Stimulated activated CD8-positive, alpha-beta memory T cell treated with anti-CD3 and anti-CD28 coated beads, Interleukin-4, amount 100 ng/mL, for 4 hours (primary cell): Measurements from ENCODE around the gene IL20RB.

Experiments used
- DNase-seq, 2 donors: peaks; one replicate each; pipeline ENCODE4 v3.0.0-alpha.2; 2020; ENCODE audit warnings: low read depth in 2 of 2, low spot score in 1 of 2

The IL20RB gene, protein sequence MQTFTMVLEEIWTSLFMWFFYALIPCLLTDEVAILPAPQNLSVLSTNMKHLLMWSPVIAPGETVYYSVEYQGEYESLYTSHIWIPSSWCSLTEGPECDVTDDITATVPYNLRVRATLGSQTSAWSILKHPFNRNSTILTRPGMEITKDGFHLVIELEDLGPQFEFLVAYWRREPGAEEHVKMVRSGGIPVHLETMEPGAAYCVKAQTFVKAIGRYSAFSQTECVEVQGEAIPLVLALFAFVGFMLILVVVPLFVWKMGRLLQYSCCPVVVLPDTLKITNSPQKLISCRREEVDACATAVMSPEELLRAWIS

GRCh38 chr3:136957751-136958288, at the start of gene IL20RB:
Gene IL20RB (plus strand): TSS chr3:136957983. CDS start chr3:136958114, 131 bp downstream.
- DNase-seq = no peak

DNA sequence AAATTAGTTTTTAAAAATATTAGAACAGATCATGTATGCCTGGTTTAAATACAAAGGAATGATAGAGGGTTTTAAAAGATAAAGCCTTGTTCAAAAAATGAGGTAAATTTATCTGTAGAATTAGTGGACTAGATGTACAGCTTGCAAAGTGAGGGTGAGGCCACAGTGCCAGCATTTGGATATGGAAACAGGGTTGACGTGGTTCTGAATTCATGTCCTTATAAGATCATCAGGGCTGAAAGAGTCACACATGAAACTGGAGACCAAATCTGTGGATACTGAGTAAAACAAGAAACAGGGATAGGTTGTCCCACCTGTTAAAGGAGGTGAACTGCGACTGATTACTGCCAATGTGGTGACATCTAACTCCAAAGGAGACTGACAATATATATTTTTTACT, 49.5 kb upstream of the IL20RB start:
- DNase-seq = no peak

DNA sequence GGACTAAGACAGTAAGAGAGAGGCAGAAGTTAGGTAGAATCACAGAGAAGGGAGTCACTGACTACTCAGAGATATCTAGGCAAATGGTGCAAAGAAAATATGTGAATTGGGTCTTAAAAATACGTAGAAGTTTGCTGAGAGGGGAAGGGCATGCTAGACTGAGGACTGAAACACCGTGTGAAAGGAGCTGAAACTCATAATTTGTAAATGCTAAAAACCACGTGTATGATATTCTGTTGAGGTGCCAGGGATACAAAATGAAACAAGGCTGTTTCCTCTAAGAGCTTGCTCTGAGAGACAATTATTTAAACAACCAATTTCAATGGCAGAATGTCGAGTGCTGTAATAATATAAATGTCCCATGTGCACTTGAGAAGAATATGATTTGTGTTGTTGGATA, 48.6 kb upstream of the IL20RB start:
- no peak for DNase-seq

- no peak for DNase-seq
These were observed 47.1 kb upstream of the IL20RB start for GRCh38 chr3:136910697-136911096.

- DNase-seq = no peak
These were observed 44.6 kb upstream of the IL20RB start for GRCh38 chr3:136913168-136913567.

- no peak for DNase-seq
These were observed 43.0 kb upstream of the IL20RB start for GRCh38 chr3:136914739-136915138.

DNA sequence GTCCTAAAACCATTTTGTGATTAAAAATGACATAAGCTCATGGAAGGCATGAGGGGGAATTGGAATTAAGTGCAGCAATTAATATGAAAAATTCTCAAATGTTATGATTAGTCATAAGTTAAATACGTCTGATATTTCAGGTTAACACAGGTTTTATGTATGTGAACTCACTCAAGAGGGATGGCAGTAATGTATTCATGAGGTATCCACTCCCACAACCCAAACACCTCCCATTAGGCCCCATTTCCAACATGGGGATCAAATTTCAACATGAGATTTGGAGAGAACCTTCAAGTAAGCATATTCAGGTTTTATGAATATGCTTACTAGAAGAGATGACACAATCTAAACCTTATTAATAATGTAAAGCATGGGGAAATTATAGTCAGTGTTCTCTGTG, 41.6 kb upstream of the IL20RB start:
- no peak for DNase-seq

- DNase-seq = no peak
These were observed 37.8 kb upstream of the IL20RB start for GRCh38 chr3:136919799-136920580.

DNA sequence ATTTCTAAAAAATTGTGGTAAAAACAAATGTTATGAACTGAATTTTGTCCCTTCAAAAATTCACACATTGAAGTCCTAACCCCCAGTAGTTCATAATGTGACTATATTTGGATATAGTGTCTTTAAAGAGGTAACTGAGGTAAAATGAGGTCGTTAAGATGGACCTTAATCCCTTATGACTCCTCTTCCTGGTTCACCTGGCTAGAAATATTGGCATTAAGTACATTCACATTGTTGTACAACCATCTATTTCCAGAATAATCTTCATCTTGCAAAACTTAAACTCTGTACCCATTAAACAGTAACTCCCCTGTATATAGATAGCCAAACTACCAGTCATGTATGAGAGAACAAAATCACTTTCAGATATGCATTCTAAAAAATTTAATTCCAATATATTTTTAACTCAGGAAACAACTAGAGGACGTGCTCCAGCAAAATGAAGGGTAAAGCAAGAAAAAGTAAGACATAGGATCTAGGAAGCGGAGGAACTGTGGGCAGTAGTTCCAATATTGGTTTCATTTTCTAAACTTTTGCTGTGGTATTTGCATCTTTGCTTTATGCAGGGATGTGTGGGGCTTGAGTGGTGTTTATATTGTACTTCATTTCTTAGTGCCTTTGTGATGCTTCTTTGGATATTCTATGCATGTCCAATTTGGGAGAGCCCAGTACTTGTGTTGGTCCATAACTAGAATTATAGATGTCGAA, 36.7 kb upstream of the IL20RB start:
- DNase-seq = no peak

DNA sequence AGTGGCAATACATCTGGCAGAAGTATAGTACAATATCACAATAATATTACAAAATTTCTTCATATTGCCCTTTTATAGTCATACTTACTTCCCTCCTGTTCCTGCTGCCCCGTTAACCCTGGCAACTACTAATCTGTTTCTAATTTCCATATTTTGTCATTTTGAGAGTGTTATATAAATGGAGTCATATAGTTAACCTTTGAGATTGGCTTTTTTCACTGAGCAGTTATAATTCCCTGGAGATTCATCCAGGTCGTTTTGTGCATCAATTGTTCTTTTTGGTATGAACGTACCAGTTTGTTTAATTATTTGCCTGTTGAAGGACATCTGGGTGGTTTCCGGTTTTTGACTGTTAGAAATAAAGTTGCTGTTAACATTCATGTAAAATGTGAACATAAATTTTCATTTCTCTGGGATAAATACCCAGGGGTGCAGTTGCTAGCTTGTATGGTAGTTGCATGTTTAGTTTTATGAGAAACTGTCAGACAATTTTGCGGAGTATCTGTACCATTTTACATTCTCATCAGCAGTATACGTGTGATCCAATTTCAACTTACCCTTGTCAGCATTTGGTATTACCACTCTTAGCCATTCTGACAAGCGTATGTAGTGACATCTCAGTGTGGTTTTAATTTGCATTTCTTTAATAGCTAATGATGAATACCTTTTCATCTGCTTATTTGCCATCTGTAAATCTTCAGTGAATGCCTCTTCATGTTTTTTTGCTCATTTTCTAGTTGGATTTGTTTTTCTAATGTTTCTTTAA, 32.2 kb upstream of the IL20RB start:
- DNase-seq = no peak

DNA sequence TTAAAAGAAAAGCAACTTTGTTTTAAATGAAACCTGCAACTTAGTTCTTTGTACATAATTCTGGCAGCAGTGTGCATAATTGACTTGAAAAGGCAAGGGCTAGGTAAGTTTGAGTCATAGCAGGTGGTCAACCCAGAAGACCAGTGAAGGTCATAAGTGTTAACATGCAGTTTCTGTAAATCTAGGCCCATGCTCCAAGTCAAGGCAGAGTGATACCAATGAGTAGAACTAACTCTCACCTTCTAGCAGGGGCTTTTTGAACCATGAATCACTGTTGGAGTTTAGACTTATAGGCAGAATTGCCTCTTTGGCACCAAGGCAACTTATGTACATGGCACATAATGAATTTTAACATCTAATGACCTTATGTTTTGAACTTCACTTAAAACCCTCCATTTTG, 29.5 kb upstream of the IL20RB start:
- no peak for DNase-seq

DNA sequence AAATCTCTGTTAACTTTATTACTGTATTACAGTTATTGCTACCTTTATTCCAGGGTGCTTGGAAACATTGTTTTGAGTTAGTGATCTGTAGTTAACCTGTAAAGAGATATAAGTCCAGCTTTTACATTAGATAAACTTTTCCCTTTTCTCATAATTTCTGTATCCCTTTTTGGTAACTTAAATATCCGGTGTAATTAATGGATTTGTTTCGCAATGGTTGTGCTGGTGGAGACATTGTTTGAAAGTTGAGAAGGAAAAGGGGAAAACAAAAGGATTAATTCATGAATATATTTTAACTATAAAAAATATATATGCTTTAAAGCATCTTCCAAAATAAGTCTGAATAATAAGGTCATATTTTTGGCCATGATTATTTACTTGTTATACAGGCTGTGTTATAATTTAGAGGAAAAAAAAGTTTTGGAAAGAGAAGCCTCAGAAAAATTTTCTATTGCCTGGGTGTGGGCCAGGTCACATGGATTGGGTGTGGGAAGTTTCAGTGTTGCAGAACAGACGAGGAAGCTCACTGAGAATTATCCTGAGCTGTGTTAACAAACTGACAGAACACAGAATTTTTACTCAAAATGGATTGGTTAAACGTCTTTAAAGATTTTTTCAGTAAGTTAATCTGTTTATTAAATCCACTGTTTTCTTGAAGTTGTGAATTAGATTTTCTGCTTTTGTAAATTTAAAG, 27.7 kb upstream of the IL20RB start:
- DNase-seq = no peak

DNA sequence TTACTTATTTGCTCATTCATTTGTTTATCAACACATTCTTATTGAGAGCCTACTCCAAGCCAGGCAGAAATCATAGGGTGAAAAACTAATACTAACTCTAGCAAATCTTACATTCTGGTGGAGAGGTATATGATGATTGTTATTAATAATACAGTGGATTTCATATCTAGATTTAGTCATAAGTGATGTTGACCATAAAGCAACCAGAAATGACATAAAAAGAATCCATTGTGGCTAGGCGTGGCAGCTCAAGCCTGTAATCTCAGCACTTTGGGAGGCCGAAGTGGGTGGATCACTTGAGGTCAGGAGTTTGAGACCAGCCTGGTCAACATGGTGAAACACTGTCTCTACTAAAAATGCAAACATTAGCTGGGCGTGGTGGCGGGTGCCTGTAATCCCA, 26.2 kb upstream of the IL20RB start:
- no peak for DNase-seq

GRCh38 chr3:136932523-136932922, 25.3 kb upstream of the IL20RB start:
- no peak for DNase-seq

- no peak for DNase-seq
These were observed 24.6 kb upstream of the IL20RB start for GRCh38 chr3:136932978-136933772.

DNA sequence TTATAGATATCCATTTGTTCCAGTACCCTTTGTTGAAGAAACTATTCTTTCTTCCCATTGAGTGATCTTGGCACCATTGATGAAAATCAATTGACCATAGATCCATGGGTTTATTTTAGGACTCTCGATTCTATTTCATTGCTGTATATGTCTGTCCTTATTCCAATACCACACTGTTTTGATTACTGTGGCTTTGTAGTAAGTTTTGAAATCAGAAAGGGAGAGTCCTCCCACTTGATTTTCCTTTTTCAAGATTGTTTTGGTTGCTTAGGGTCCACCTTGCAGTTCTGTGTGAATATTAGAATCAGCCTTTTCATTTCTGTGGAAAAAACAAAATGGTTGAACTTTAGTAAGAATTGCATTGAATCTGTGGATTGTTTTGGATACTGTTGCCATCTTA, 20.6 kb upstream of the IL20RB start:
- no peak for DNase-seq

- DNase-seq = no peak
These were observed 19.9 kb upstream of the IL20RB start for GRCh38 chr3:136937851-136938250.

DNA sequence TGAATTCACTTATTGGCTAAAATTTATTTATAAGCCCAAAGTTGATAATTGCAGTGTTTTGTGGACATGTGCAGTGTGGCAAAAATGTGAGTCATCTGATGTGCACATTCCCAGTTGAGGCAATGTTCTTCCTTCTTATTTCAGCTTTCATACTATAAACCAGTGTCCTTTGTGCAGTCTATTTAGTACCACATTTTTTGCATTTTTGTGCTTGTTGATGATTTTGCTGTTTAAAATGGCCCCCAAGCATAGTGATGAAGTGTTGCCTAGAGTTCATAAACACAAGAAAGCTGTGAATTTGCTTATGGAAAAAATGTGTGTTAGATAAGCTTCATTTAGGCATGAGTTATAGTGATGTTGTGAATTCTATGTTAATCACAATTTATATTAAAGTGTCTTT, 19.4 kb upstream of the IL20RB start:
- no peak for DNase-seq

DNA sequence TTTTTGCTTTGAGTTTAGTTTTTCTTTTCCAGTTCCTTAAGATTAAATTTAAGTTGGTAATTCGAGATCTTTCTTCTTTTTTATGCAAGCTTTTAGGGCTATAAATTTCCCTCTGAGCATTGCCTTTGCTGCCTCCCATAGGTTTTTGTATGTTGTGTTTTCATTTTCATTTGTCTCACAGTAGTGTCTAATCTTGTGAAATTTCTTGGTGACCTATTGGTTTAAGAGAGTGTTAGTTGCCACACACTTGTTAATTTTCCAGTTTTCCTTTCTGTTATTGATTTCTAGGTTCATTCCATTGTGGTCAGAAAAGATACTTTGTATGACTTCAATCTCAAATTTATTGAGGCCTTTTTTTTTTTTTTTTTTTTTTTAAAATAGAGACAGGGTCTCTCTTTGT, 18.3 kb upstream of the IL20RB start:
- DNase-seq = no peak

GRCh38 chr3:136942803-136943202, 15.0 kb upstream of the IL20RB start:
- no peak for DNase-seq
